A673 (cell line): ENCODE data around the gene FGF3.
A peak's percentile ranks its signal among the peaks of the same experiment; 100 is the strongest.

ENCODE experiments used
- CTCF ChIP-seq: fragments of 300-800, 200-600 bp; sonication (generic); conservative IDR thresholded peaks from 2 replicates; pipeline ENCODE4 v1.5.1; 2017; ENCODE audit warnings: low read depth, mild to moderate bottlenecking, antibody characterized with exemption, low read length, moderate library complexity, mixed read lengths
- EZH2 ChIP-seq: fragments of 200-600 bp; sonication (generic); IDR thresholded peaks from 2 replicates; pipeline ENCODE4 v1.6.1; 2017; ENCODE audit warnings: borderline replicate concordance, low read depth, mild to moderate bottlenecking, mixed read lengths, antibody characterized with exemption, low read length; ENCODE audit not compliant: poor library complexity, severe bottlenecking

DNA sequence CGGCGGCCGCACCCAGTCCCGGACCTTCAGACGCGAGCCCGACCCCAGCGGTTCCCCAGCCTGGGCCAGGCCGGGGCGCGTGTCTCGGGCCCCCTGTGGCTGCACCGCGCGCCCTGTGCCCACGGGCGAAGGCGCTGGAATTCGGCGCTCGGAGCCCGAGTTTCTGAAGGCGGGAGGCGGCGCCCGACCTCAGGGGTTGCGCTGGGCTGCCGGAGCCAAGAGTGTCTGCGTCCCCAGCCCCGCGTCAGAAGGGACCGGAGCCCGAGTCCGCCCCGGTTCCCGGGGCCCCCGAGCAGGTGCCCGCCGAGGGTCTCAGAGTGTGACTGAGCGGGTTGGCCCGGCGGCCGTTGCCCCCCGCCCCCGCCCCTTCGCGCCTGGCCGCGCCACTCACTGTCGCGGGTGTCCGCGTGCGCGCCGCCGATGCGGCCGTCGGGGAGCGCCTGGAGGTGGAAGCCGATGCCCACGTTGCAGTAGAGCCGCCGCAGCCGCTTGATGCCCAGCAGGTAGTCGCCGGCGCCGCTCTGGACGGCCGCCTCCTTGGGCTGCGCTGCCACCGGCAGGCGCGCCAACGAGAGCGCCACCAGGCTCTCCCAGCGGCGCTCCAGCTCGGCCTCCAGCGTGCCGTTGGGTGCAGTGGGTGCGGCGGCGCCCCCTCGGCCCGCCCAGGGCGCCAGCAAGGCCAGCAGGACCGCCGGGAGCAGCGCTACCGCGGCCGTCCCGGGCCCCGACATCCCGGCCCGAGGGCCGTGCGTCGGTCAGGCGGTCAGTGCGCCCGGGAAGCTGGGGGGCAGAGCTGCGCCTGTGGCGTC is 44.7 kb downstream of the FGF3 start:
- TF ChIP-seq CTCF (no peak), EZH2 (peak; percentile 94)
